Measurements from ENCODE around the gene HID1.
"Not testable (repeated sequence)": the region's sequence is repeated elsewhere in the genome, so short reads cannot be mapped to it uniquely, and the experiment has no call there.

HID1 gene

DNA sequence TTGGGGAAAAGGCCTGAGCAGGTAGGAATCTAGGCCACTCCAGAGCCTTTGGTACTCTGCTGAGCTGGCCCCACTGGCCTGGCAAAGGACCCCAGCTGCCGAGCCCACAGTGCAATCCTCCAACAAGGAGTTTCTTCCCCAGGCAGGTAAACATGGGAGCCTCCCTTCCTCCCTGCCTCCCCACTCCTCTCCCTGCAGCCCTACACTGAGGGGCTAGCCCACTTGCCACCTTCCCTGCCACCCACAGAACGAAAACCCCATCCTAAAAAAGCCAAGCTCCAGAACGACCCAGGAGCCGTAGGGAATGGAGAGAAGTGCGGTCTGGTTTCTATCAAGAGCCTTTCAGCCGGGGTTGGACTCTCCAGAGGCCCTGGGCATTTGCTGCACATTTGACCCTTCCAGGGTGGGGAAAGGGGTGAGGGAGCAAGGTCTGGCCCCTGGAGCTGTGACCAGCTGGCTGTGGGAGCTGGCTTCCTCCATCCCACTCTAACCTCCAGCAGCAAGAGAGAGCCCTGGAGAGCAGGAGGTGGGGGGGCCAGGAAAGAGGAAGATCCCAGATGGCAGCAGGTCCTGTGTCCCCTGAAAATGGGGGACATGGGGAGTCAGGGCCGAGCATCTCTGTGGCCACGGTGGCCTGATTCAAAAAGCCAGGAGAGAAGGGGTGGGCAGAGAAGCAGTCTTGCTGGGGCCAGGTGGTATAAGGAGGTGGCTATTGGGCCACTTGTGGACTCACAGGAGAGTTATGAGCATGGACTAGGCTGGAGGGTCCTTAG lies 1.3 kb downstream of the HID1 start:
- ATAC-seq (replicated peaks) = no peak
- DNase-seq = no peak
- Mint-ChIP-seq H3K9me3 (no peaks in the 10 kb centered on the region), H3K27me3 (peaks cover 5 to 33% of the 10 kb centered on the region in 2 donors), H3K4me3 (peak overlapping the region; percentile 74 to 83), H3K4me1 (ENCODE audit: low read depth in 2 of 2) (peaks cover 6 to 10% of the 10 kb centered on the region in 2 donors), H3K27ac (peak overlapping the region in 1 of 2 donors; percentile 28), H3K36me3 (ENCODE audit: insufficient read depth) (no peaks in the 10 kb centered on the region)

DNA sequence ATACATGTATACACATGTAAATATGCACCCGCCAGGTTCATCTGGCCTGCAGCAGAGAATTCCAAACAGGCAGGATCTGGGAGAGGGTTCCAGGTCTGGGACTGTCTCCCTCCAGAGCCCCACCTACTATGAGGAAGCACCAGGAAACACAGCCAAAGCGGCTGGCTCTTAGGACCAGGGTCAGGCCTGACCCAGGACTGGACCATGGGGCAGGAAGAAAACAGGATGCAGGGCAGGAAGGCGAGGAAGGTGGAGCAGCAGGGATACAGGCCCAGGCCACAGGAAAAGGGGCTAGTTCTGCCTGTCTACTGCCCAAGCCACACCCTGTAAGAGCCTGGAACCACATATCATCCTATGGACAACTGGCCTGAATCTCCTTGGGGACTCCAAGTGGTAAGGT lies 2.2 kb downstream of the HID1 start:
- Mint-ChIP-seq H3K9me3 (no peaks in the 10 kb centered on the region), H3K27ac (peak overlapping the region in 1 of 2 donors; percentile 77), H3K36me3 (ENCODE audit: insufficient read depth) (no peaks in the 10 kb centered on the region), H3K4me1 (ENCODE audit: low read depth in 2 of 2) (peaks cover 6 to 10% of the 10 kb centered on the region in 2 donors), H3K4me3 (no peak overlapping the region), H3K27me3 (peaks cover 5 to 33% of the 10 kb centered on the region in 2 donors)
- ATAC-seq (replicated peaks) (no peak), DNase-seq (no peak)

DNA sequence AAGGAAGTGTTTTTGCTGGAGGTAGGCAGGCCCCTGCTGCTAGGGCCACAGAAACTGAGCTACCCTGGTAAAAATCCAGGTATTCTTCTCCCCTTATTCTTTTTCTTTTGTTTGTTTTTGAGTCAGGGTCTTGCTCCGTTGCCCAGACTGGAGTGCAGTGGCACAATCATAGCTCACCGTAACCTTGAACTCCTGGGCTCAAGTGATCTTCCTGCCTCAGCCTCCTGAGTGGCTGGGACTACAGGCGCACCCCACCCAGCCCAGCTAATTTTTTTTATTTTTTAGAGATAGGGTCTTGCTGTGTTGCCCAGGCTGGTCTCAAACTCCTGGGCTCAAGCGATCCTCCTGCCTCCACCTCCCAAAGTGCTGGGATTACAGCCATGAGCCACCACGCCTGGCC lies 3.1 kb downstream of the HID1 start:
- Mint-ChIP-seq H3K27ac (peak overlapping the region in 1 of 2 donors; percentile 77), H3K27me3 (peaks cover 5 to 24% of the 10 kb centered on the region in 2 donors)
- not testable (repeated sequence) for H3K4me3 Mint-ChIP-seq; H3K9me3 Mint-ChIP-seq; ATAC-seq (replicated peaks); H3K4me1 Mint-ChIP-seq (ENCODE audit: low read depth in 2 of 2); H3K36me3 Mint-ChIP-seq (ENCODE audit: insufficient read depth); DNase-seq

DNA sequence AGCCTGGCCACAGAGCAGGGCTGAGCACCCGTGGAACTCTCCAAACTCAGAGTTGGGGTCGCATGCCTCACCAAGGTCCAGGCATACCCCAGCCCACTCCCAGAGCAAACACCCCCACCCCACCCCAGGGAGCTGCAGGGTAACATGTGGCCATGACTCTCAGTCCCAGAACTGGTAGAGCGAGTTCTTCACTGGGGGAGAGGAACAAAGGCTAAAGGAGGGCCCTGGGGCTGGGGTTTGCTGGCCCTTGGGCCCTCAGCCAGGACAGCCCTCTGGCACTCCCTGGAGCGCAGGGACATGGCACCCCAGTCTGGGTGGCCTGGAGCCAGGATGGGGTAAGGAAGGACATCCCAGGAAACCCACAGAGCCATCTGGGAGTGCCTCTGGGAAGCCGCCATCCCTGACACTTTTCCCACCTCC lies 4.2 kb downstream of the HID1 start:
- no peak overlapping the region for H3K4me3 Mint-ChIP-seq
- H3K27ac Mint-ChIP-seq = peak overlapping the region in 1 of 2 donors; percentile 41
- no peaks in the 10 kb centered on the region for H3K36me3 Mint-ChIP-seq (ENCODE audit: insufficient read depth)
- DNase-seq = no peak
- no peak for ATAC-seq (replicated peaks)
- peaks cover 5 to 15% of the 10 kb centered on the region in 2 donors for H3K27me3 Mint-ChIP-seq
- H3K9me3 Mint-ChIP-seq = no peaks in the 10 kb centered on the region
- peaks cover 6 to 10% of the 10 kb centered on the region in 2 donors for H3K4me1 Mint-ChIP-seq (ENCODE audit: low read depth in 2 of 2)

DNA sequence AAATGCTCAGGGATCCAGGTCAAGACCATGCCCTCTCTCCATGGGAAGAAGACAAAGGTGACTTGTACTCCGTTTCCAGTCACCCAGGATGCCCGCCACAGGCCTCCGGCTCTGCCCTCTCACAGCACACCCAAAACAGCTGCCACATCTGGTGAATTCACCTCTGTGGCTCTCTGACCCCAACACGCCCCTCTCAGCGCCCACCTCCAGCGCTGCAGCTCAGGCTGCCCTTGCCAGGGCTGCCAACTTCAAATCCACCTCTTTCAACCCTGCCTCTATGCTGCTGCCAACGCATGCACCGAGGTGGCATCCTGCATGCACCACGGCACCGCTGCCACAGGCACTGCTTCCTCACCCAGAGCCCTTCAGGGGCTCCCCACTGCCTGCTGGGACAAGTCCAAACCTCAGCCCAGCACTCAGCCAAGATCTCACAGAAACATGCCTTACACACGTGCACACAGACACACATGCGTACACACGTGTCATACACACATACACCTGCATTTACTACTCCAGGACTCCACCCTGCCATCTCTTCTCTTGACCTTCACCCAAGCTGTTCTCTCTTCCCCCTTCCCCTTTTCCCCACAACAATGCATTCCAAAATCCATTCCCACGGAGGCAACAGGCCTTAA lies 7.5 kb downstream of the HID1 start:
- peaks cover 2 to 4% of the 10 kb centered on the region in 2 donors for H3K4me1 Mint-ChIP-seq (ENCODE audit: low read depth in 2 of 2)
- H3K27me3 Mint-ChIP-seq = peaks cover 0 to 3% of the 10 kb centered on the region in 2 donors
- H3K27ac Mint-ChIP-seq = peak overlapping the region in 1 of 2 donors; percentile 19
- DNase-seq (no peak), ATAC-seq (replicated peaks) (no peak)
- no peaks in the 10 kb centered on the region for H3K36me3 Mint-ChIP-seq (ENCODE audit: insufficient read depth)
- no peaks in the 10 kb centered on the region for H3K9me3 Mint-ChIP-seq
- H3K4me3 Mint-ChIP-seq = no peak overlapping the region

DNA sequence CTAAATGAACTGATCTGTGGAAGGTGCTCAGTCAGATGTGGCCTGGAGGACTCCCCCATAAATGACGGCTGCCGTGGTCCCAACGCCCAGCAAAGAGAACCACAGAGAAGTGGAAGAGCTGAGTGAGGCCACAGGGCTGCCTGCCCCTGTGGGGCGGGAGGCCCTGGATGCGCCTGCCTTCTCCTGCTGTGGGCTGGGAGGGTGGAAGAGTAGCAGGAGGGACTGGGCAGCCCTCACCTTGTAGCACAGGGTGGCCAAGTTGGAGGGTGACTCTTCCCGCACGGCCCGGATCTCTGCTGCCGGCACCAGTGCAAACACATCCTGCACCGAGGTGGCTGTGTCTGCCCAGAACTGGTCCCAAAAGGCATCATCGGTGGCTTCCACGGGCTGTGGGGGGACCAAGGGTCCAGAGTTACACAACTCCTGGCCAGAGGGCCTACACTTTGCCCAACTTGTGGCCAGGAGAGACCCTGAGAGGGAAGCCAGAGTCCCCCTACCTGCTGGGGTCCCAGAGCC lies 8.3 kb downstream of the HID1 start:
- Mint-ChIP-seq H3K9me3 (no peaks in the 10 kb centered on the region), H3K27me3 (peaks cover 0 to 9% of the 10 kb centered on the region in 2 donors)

DNA sequence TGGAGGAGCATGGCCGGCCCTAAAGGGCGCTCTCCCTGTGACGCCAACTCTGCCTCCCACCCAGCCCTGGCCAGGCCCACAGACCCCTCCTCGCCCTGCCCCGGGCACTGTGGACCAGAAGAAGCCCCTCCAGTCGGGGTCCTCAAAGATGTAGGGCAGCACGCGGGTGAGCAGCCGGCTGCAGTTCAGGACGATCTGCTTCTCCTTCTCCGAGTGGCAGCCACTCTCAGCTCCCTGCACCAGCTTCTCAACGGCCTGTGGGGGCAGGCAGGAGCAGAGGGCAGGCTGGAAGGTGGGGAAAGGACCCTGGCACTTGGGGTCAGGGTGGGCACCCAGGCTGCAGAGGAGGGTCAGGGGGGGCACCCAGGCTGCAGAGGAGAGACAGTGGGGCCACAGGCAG lies 8.9 kb downstream of the HID1 start:
- no peak overlapping the region for H3K4me3 Mint-ChIP-seq
- no peak overlapping the region for H3K27ac Mint-ChIP-seq
- H3K4me1 Mint-ChIP-seq (ENCODE audit: low read depth in 2 of 2) = peaks cover 4% of the 10 kb centered on the region in 2 donors
- H3K27me3 Mint-ChIP-seq = peaks cover 0 to 9% of the 10 kb centered on the region in 2 donors
- DNase-seq (no peak), ATAC-seq (replicated peaks) (no peak)
- no peaks in the 10 kb centered on the region for H3K36me3 Mint-ChIP-seq (ENCODE audit: insufficient read depth)
- H3K9me3 Mint-ChIP-seq = no peaks in the 10 kb centered on the region

More for the DNA sequence above, 8.3 kb downstream of the HID1 start:
- ATAC-seq (replicated peaks) = no peak
- DNase-seq = no peak
- Mint-ChIP-seq H3K27ac (no peak overlapping the region), H3K4me1 (ENCODE audit: low read depth in 2 of 2) (peaks cover 4% of the 10 kb centered on the region in 2 donors), H3K4me3 (no peak overlapping the region), H3K36me3 (ENCODE audit: insufficient read depth) (no peaks in the 10 kb centered on the region)

DNA sequence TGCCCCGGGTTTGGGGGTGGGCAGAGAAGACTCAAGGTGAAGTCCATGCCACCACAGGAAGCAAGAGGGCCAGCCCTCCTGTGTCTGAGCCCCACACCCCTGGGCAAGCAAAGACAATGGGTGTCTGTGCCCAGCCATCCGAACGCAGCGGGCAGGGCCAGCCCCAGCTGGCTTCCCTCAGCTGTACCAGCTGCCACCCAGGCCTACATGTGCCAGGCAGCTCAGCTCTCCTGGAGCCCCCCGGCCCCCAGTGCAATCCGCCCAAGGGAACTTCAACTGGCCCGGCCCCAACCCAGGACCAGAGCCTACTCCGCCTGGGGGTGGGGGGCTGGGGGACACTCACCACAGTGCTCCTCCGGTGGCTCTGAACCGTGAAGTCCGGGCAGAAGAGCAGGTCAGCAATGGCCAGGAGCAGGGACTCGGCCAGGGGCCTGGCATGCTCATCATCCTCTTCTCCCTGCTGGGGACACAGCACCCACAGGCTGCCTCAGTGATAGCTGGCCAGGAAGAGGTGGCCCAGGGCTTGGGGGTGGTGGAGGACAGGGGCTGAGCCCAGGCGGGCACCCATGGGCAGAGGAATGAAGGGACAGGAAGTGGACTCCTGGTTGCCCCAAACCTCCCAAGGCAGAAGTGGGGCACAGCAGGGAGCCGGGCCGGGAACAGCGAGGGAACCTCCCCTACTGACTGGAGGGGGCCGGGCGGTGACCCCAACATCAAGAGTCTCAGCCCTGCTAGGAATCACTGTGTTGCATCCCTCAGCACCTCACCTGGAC lies 9.8 kb downstream of the HID1 start:
- Mint-ChIP-seq H3K4me3 (no peak overlapping the region), H3K9me3 (no peaks in the 10 kb centered on the region), H3K36me3 (ENCODE audit: insufficient read depth) (no peaks in the 10 kb centered on the region)

DNA sequence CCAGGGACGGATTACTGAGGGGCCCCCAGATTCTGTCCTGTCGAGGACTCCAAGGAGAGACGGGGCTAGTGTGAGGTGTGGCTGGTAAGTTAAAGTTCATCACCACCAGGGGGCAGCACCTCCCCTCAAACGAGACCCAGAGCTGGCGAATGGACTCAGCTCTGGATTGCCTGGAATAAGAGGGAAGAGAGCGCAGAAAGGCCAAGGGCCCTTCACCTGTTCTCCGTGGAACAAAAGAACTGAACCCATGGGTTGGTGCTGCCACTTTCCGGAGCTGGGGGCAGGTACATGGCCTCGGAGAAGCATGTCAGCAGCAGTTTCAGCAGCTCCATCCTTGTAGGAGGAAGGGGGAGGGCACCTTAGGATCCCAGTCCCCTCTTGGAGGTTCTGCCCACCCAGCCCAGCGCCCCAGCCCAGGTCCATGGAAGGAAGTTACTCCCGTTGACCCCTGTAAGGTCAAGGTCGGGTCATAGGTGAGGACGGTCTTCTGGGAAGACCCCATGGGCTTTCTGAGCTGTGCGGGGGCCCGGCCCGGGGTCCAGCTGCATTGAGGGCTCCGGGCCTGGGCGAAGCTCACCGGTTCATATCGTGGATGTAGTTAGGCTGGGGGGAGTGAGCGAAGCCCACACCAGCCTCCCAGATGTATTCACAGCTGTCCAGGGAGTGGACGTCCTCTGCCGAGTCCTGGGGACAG lies 10.8 kb downstream of the HID1 start:
- H3K4me1 Mint-ChIP-seq (ENCODE audit: low read depth in 2 of 2) = peaks cover 4 to 7% of the 10 kb centered on the region in 2 donors
- DNase-seq (peak; percentile 78 to 82 (median 82)), ATAC-seq (replicated peaks) (peak; percentile 83)
- H3K27me3 Mint-ChIP-seq = peaks cover 0 to 9% of the 10 kb centered on the region in 2 donors
- H3K9me3 Mint-ChIP-seq = no peaks in the 10 kb centered on the region
- no peak overlapping the region for H3K27ac Mint-ChIP-seq
- no peaks in the 10 kb centered on the region for H3K36me3 Mint-ChIP-seq (ENCODE audit: insufficient read depth)
- H3K4me3 Mint-ChIP-seq = no peak overlapping the region

More for the DNA sequence above, 9.8 kb downstream of the HID1 start:
- Mint-ChIP-seq H3K27me3 (peaks cover 0 to 9% of the 10 kb centered on the region in 2 donors), H3K27ac (no peak overlapping the region), H3K4me1 (ENCODE audit: low read depth in 2 of 2) (peaks cover 4 to 7% of the 10 kb centered on the region in 2 donors)
- DNase-seq = no peak
- no peak for ATAC-seq (replicated peaks)

DNA sequence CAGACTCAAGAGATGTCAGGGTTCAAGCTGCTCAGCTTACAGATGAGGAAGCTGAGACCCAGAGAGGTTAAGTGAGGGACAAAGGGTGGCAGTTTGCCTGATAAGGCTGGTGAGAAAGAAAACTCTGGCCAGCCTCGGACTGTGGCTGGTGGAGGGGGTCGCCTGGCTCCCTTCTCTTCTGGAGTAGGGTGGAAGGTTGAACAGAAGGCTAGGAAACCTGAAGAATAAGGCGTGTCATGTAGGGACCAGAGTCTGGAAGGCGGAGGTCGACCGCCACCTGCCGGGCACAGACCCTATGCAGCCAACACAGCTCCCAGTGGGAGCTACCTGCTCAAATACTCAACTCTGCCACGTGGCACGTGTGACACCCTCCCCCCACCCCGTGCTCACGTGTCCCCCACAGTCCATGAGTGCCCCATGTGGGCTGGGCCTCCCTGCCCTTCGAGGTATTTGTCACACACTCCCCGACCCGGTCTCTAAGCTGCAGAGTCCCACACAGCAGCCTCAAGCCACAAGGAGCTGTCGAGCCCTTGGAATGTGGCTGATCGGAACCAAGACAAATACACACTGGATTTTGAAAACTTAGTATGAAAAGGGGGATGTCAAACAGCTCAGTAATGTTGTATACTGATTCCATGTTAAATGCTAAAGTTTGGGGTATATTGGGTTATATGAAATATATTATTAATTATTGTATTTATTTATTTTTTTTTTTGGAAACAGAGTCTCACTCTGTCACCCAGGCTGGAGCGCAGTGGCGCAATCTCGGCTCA lies 11.8 kb downstream of the HID1 start:
- H3K36me3 Mint-ChIP-seq (ENCODE audit: insufficient read depth) = no peaks in the 10 kb centered on the region
- peak; percentile 54 for ATAC-seq (replicated peaks)
- no peak overlapping the region for H3K4me3 Mint-ChIP-seq
- H3K4me1 Mint-ChIP-seq (ENCODE audit: low read depth in 2 of 2) = peaks cover 4 to 7% of the 10 kb centered on the region in 2 donors
- no peak overlapping the region for H3K27ac Mint-ChIP-seq
- H3K9me3 Mint-ChIP-seq = no peaks in the 10 kb centered on the region
- H3K27me3 Mint-ChIP-seq = peaks cover 0 to 9% of the 10 kb centered on the region in 2 donors
- DNase-seq = no peak

DNA sequence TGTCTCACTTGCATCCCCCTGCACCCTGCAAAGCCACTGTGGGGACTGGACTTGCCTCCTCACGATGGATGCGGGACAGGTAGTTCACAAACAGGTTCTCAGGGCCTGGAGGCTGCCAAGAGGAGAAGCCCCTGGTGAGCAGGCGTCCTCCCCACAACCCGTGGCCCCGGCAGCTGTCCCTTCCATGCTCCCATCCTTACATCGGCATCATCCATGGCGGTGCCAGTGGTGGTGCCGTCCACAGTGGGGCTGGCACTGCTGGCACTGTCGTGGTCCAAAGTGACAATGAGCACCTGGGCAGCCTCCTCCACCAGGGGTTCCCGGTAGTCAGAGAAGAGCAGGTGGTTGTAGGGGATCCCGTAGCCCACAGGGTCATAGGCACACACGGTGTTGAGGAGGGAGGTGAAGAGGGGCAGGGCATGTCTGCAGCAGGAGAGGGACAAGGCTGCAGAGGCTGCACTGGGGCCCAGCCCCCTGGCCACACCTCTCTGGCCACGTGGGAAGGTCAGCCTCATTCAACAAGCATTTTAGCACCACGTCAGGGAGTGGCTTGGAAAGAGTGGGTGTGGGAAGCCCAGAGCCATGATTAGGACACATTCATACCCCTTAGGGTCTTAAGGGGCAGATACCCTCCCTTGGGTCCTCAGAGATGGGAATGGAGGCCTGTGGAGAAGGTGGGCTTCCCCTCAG lies 12.6 kb downstream of the HID1 start:
- H3K4me3 Mint-ChIP-seq = no peak overlapping the region
- H3K36me3 Mint-ChIP-seq (ENCODE audit: insufficient read depth) = no peaks in the 10 kb centered on the region
- no peak overlapping the region for H3K27ac Mint-ChIP-seq
- DNase-seq (no peak), ATAC-seq (replicated peaks) (no peak)
- no peaks in the 10 kb centered on the region for H3K9me3 Mint-ChIP-seq
- peaks cover 4 to 7% of the 10 kb centered on the region in 2 donors for H3K4me1 Mint-ChIP-seq (ENCODE audit: low read depth in 2 of 2)
- H3K27me3 Mint-ChIP-seq = peaks cover 0 to 9% of the 10 kb centered on the region in 2 donors
